Astrocyte of the spinal cord (primary cell): Measurements from ENCODE around the gene C10orf90.
A peak's percentile ranks its signal among the peaks of the same experiment; 100 is the strongest.

Experiments used
- DNase-seq: peaks from one replicate; pipeline ENCODE4 v3.0.0; 2011; ENCODE audit warnings: low read depth, low spot score
- H3K4me3 ChIP-seq: 2 replicates; pipeline ENCODE4 v1.5.1; 2011; ENCODE audit warnings: low read depth, mild to moderate bottlenecking, low read length, moderate library complexity
- CTCF ChIP-seq: IDR thresholded peaks from 2 replicates; pipeline ENCODE4 v1.5.1; 2012; ENCODE audit warnings: low read depth, mild to moderate bottlenecking, low read length, inconsistent platforms
- in situ Hi-C: cut with HindIII; loops from 2 replicates; pipeline ENCODE4 v1.10.0; 2017; ENCODE audit warnings: low sequenced_read_pairs

The C10orf90 gene

DNA sequence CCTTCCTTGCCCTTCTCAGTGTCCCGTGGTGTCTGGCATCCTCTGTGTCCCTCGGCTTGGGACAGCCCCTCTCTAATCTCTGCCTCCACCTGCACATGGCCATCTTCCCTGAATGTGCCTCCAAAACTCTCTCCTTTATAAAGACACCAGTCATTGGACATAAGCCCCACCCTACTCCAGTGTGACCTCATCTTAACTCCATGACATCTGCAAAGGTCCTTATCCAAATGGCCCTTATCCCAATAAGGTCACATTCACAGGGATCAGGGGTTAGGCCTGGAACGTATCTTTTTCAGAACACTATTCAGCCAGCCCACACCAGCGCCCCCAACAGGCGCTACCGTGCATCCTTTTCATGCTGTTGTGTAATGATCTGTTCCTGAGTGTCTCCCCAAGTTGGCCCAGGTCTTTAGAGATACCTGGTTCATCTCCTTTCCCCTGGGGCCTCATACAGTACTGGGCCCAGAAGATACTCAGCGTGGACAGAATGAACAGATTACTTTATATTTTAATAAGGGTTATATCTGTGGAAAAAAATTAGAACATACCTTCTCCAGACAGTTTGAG lies 149.7 kb downstream of the C10orf90 start:
- in situ Hi-C loops, result no loop called here
- no peak overlapping the region for H3K4me3 ChIP-seq
- peak; percentile 12 for TF ChIP-seq CTCF
- no peak for DNase-seq

- DNase-seq, result no peak
- H3K4me3 ChIP-seq, result no peak overlapping the region
- no peak for TF ChIP-seq CTCF
- in situ Hi-C loops, result no loop called here
Observed at GRCh38 chr10:126519992-126520391, 150.5 kb downstream of the C10orf90 start.

DNA sequence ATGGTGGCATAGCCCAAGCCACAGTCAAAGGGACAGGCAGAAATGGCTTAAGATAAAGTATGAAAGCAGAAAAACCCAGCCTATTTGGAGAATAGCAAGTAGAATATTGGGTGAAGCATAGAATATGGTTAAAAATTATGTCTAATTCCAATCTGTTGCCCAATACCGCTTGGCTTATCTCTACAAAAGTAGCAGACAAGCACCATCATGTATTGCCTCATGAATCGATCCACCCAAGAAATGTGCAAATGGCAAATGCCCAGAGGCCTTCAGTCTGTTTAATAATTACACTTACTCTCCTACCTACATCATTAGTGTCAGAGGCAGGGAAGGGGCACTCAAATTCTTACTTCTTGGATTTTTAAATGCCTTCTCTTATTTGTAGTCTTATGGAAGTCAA lies 151.3 kb downstream of the C10orf90 start:
- no peak overlapping the region for H3K4me3 ChIP-seq
- in situ Hi-C loops, result no loop called here
- no peak for DNase-seq
- TF ChIP-seq CTCF, result no peak

- in situ Hi-C loops, result no loop called here
- H3K4me3 ChIP-seq, result no peak overlapping the region
- no peak for TF ChIP-seq CTCF
- no peak for DNase-seq
Observed at GRCh38 chr10:126518218-126519080, 152.0 kb downstream of the C10orf90 start.

DNA sequence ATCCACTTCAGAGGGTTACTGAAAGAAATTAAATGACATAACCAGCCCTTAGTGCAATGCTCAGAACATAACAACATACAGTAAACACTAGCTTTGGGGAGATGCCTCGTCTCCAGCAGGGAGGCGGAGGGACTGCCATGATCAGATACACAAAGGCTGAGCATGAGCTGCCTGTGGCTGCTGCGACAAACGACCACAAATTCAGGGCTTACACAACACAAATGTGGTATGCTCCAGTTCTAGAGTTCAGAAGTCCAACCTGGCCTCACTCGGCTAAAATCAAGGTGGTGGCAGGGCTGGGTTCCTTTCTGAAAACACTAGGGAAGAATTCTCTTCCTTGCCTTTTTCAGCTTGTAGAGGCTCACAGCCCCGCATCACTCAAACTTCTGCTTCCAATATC lies 154.0 kb downstream of the C10orf90 start:
- in situ Hi-C loops, result no loop called here
- DNase-seq, result no peak
- no peak for TF ChIP-seq CTCF
- H3K4me3 ChIP-seq, result no peak overlapping the region

DNA sequence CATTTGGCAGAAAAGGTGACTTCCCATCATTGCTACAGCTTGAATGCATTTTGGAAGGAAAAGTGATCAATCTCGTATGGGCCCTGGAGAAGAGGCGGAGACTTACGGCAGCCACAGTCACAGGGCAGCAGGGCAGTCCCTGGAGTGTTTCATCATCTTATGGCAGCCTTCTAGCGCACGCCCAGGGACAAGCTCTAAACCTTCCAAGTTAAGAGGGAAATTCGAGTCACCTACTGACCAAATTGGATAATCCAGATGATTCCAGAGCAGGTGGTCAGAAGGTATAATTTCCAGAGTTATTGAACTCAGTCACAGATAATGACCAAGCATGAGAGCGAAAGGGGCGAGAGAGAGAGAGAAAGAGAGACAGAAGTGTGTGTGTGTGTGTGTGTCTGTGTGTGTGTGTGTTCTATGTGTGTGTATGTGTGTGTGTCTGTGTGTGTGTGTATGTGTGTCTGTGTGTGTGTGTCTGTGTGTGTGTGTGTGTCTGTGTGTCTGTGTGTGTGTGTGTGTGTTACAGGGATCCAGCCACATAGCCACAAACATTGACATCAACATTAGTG lies 158.5 kb downstream of the C10orf90 start:
- DNase-seq, result no peak
- TF ChIP-seq CTCF, result no peak
- no peak overlapping the region for H3K4me3 ChIP-seq
- in situ Hi-C loops, result no loop called here
